ENCODE results near the gene S100A7A. TPM values are rescaled to one million over a fixed set of nuclear protein-coding genes. Genes with fewer than 3 reads are reported as not detected.

The S100A7A gene
- total and polyA plus RNA-seq, 10 donors, result not detected

GRCh38 chr1:153429266-153430165, 13.2 kb downstream of the S100A7A start:
- H3K4me3 ChIP-seq, result no peak overlapping the region
- no peaks in the 10 kb centered on the region for H3K4me1 ChIP-seq
- TF ChIP-seq POLR2AphosphoS5 (IDR thresholded peaks at IDR 0.05) (no peak), POLR2A (IDR thresholded peaks at IDR 0.05) (no peak)
- TF ChIP-seq, protein P1, sequence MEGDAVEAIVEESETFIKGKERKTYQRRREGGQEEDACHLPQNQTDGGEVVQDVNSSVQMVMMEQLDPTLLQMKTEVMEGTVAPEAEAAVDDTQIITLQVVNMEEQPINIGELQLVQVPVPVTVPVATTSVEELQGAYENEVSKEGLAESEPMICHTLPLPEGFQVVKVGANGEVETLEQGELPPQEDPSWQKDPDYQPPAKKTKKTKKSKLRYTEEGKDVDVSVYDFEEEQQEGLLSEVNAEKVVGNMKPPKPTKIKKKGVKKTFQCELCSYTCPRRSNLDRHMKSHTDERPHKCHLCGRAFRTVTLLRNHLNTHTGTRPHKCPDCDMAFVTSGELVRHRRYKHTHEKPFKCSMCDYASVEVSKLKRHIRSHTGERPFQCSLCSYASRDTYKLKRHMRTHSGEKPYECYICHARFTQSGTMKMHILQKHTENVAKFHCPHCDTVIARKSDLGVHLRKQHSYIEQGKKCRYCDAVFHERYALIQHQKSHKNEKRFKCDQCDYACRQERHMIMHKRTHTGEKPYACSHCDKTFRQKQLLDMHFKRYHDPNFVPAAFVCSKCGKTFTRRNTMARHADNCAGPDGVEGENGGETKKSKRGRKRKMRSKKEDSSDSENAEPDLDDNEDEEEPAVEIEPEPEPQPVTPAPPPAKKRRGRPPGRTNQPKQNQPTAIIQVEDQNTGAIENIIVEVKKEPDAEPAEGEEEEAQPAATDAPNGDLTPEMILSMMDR (IDR thresholded peaks at IDR 0.05 in 8 of 11, conservative IDR thresholded peaks at IDR 0.05 in 3 of 11), result no peak
- no peaks in the 10 kb centered on the region for H3K36me3 ChIP-seq
- intact Hi-C loops (cut with DNase I; ENCODE audit: low total_unique reads), result no loop called here
- no peak overlapping the region for H3K27ac ChIP-seq
- peaks cover 0 to 70% (median 0%) of the 10 kb centered on the region in 7 donors for H3K27me3 ChIP-seq (replicated peaks in 1 of 7)
- 59 to 81% (median 78%) methylated on average over 7 of the region's 7 CpGs for whole genome bisulfite sequencing, 5 donors
- H3K9me3 ChIP-seq, result no peaks in the 10 kb centered on the region
- no peak for DNase-seq

- TF ChIP-seq POLR2AphosphoS5 (IDR thresholded peaks at IDR 0.05) (no peak), POLR2A (IDR thresholded peaks at IDR 0.05) (no peak)
- TF ChIP-seq, protein P1 (IDR thresholded peaks at IDR 0.05 in 8 of 11, conservative IDR thresholded peaks at IDR 0.05 in 3 of 11), result no peak
- H3K4me3 ChIP-seq, result no peak overlapping the region
- H3K36me3 ChIP-seq, result no peaks in the 10 kb centered on the region
- H3K27ac ChIP-seq, result no peak overlapping the region
- no peak for DNase-seq
- H3K27me3 ChIP-seq (replicated peaks in 1 of 7), result peaks cover 0 to 72% (median 0%) of the 10 kb centered on the region in 7 donors
- H3K4me1 ChIP-seq, result no peaks in the 10 kb centered on the region
- H3K9me3 ChIP-seq, result no peaks in the 10 kb centered on the region
- intact Hi-C loops (cut with DNase I; ENCODE audit: low total_unique reads), result no loop called here
- WGBS, 5 donors, result 78 to 100% (median 80%) methylated on average over 2 of the region's 2 CpGs
Observed at GRCh38 chr1:153430166-153430553, 13.8 kb downstream of the S100A7A start.

DNA sequence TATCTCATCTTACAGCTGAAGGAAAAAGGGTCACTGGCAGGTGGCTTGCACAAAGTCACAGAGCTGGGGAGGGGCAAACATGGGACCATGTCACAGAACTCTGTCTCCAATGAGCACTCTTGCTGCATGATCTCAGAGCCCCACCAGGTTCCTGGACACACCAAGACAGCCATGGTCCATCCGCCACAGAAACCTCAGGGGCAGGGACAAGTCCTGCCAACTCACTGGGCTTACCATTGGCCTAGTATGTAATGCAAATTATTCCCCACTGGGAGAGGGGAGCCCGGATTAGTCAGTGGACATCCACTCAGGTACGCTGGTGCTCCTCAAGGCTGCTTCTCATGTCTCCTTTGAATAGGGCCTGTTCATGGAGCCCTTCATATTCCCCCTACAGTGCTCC, 14.2 kb downstream of the S100A7A start:
- no peak for DNase-seq
- peaks cover 0 to 71% (median 0%) of the 10 kb centered on the region in 7 donors for H3K27me3 ChIP-seq (replicated peaks in 1 of 7)
- 62 to 88% (median 79%) methylated on average over 3 of the region's 3 CpGs for WGBS, 5 donors
- H3K4me1 ChIP-seq, result no peaks in the 10 kb centered on the region
- intact Hi-C loops (cut with DNase I; ENCODE audit: low total_unique reads), result no loop called here
- no peaks in the 10 kb centered on the region for H3K36me3 ChIP-seq
- H3K4me3 ChIP-seq, result no peak overlapping the region
- TF ChIP-seq POLR2A (IDR thresholded peaks at IDR 0.05) (no peak), POLR2AphosphoS5 (IDR thresholded peaks at IDR 0.05) (no peak)
- TF ChIP-seq, protein P1 (IDR thresholded peaks at IDR 0.05 in 8 of 11, conservative IDR thresholded peaks at IDR 0.05 in 3 of 11), result no peak
- H3K27ac ChIP-seq, result no peak overlapping the region
- no peaks in the 10 kb centered on the region for H3K9me3 ChIP-seq

DNA sequence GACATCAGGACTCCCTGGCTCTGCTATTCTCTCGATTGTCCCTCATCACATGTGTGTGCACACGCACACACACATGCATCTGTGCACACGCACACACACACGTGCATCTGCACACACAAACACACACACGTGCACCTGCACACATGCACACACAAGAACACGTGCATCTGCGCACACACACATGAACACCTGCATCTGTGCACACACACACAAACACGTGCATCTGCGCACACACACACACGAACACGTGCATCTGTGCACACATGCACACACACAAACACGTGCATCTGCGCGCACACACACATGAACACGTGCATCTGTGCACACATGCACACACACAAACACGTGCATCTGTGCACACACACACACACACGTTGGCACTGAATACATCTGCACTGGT, 14.7 kb downstream of the S100A7A start:
- H3K9me3 ChIP-seq, result no peaks in the 10 kb centered on the region
- no peak overlapping the region for H3K4me3 ChIP-seq
- DNase-seq, result no peak
- 76 to 91% (median 86%) methylated on average over 14 to 17 of the region's 17 CpGs for whole genome bisulfite sequencing, 5 donors
- intact Hi-C loops (cut with DNase I; ENCODE audit: low total_unique reads), result no loop called here
- TF ChIP-seq, protein P1 (IDR thresholded peaks at IDR 0.05 in 8 of 11, conservative IDR thresholded peaks at IDR 0.05 in 3 of 11), result no peak
- no peak for TF ChIP-seq POLR2AphosphoS5 (IDR thresholded peaks at IDR 0.05)
- no peak for TF ChIP-seq POLR2A (IDR thresholded peaks at IDR 0.05)
- no peaks in the 10 kb centered on the region for H3K4me1 ChIP-seq
- no peaks in the 10 kb centered on the region for H3K36me3 ChIP-seq
- H3K27ac ChIP-seq, result no peak overlapping the region
- H3K27me3 ChIP-seq (replicated peaks in 1 of 7), result peaks cover 0 to 69% (median 0%) of the 10 kb centered on the region in 7 donors
